GM12865 (cell line): Measurements from ENCODE around the gene POLDIP2.

ENCODE experiments used
- DNase-seq: peaks from one replicate; pipeline ENCODE4 v3.0.0; 2010; ENCODE audit warnings: low read depth
- H3K4me3 ChIP-seq: 2 replicates; pipeline ENCODE4 v1.5.1; 2011; ENCODE audit warnings: mild to moderate bottlenecking, low read depth, low read length, control low read depth
- TF ChIP-seq, protein P1 (sequence below): IDR thresholded peaks from 2 replicates; pipeline ENCODE4 v1.5.1; 2011; ENCODE audit warnings: low read length, control low read depth, low read depth, inconsistent platforms; ENCODE audit not compliant: insufficient read depth; ENCODE audit errors: missing control alignments

The POLDIP2 gene

DNA sequence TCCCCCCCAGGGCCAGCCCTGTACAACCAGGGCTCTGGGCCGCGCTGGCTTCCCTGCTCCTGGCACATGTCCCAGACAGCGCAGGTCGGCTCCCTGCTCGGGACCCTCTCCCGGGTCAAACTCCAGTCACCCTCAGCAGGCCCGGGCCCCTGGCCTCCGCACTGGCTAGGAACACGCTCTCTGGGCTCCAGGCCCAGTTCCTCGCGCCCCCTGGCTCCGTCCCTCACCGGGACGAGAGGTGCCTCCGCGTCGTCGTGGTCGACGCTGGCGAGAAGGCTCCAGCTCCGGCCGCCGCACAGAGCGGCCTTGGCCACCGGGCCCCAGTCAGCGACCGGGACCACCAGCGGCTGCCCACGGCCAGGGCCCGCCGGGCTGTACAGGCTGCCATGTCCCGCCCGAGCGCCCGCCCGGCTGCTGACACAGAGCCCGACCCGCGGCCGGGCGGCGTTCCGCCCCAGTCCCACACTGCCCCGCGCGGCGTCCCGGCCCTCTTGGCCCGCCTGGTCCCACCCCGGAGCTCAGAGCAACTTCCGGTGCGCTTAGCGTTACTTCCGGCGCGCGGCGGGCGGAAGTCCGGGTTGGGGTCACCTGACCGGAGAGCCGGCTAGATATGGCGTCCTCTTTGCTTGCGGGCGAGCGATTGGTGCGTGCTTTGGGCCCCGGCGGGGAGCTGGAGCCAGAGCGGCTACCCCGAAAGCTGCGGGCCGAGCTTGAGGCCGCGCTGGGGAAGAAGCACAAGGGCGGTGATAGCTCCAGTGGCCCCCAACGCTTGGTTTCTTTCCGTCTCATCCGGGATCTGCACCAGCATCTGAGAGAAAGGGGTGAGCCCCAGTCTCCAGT is at the start of gene POLDIP2:
Gene POLDIP2 (minus strand): TSS at position 467 of the 840 bp plus-strand sequence. CDS start 79 bp downstream, at position 388.
- peak; percentile 97 for DNase-seq
- H3K4me3 ChIP-seq = peak within 1 kb of the TSS; percentile 90
- TF ChIP-seq, protein P1, sequence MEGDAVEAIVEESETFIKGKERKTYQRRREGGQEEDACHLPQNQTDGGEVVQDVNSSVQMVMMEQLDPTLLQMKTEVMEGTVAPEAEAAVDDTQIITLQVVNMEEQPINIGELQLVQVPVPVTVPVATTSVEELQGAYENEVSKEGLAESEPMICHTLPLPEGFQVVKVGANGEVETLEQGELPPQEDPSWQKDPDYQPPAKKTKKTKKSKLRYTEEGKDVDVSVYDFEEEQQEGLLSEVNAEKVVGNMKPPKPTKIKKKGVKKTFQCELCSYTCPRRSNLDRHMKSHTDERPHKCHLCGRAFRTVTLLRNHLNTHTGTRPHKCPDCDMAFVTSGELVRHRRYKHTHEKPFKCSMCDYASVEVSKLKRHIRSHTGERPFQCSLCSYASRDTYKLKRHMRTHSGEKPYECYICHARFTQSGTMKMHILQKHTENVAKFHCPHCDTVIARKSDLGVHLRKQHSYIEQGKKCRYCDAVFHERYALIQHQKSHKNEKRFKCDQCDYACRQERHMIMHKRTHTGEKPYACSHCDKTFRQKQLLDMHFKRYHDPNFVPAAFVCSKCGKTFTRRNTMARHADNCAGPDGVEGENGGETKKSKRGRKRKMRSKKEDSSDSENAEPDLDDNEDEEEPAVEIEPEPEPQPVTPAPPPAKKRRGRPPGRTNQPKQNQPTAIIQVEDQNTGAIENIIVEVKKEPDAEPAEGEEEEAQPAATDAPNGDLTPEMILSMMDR = peak; percentile 11

DNA sequence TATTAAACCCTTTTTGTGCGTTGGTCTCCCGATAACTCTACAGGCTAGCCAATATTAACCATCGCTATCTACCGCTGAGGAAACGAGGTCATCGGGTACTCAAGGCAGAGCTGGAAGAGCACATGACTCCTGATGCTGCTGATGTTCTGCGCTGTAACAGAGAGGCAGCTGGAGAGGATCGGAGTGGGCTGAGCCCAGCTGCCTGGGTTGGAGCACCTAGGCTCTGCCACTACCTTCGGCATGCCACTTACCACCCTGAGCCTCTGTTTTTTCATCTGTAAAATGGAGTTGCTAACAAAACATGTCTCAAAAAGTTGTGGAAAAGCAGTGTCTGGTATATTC is 49.1 kb upstream of the POLDIP2 start:
- no peak for DNase-seq
- H3K4me3 ChIP-seq = peak overlapping the region; percentile 76
- TF ChIP-seq, protein P1 = no peak

DNA sequence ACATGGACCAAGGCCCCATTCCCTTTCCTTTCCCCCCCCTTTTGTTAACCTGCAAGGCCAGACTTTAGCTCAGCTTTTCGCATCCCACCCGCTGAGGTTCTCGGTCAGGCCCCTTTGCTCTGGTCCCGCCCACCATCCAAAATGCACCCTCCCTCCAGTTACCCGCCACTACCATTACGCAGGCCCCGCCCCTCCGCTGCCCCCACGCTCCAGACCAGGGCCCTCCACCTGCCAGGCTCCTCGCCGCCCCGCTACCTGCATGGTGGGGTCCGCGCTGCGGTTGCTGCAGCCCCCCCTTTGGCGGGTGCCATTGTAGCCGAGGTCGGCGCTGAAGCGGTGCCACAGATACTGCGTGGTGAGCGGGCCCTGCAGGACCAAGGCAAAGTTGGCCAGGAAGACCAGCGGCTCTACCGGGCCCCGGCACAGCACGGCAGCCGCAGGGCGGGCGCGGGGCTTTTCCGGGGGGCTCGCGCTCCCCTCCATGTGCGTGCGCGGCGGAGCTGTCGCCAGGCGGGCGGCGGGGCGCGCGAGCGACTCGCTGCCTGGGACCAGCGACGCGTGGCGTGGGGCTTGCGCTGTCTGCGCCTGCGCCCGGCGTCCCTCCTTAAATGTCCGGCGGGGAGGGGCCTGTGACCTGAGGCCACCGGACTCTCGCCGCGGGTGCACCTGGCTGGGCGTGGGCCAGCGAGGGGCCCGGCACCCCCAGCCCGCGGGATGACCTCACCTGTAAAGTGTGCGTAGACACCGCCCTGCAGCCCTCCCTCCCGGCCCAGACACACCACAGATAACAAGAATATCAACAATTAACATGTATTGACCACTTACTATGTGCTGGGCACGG is 48.5 kb upstream of the POLDIP2 start, which contains the start of gene SLC46A1:
Gene SLC46A1 (minus strand): TSS at position 581 of the 841 bp plus-strand sequence. CDS start 98 bp downstream, at position 483.
- peak; percentile 59 for DNase-seq
- TF ChIP-seq, protein P1 = no peak
- H3K4me3 ChIP-seq = peak within 1 kb of the TSS; percentile 76

- TF ChIP-seq, protein P1 = no peak
- peak overlapping the region; percentile 76 for H3K4me3 ChIP-seq
- no peak for DNase-seq
Observed at GRCh38 chr17:28404812-28405570, 47.7 kb upstream of the POLDIP2 start.

DNA sequence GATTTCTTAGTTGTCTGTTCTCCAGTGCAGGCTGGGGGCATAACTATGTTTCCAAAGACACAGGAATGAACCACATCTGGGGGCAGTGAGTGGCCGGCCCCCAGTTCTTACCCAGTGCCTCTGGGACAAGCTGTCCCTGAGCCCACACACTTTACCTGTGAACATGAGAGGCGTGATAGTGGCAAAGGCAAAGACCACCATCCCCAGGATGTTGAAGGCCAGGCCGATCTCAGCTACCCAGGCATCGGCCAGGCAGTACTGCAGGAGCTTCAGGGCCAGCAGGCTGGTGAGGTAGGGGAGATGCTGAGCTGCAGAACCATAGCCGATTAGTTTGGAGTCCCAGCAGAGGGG is 47.1 kb upstream of the POLDIP2 start:
- no peak for DNase-seq
- TF ChIP-seq, protein P1 = no peak
- H3K4me3 ChIP-seq = no peak overlapping the region

DNA sequence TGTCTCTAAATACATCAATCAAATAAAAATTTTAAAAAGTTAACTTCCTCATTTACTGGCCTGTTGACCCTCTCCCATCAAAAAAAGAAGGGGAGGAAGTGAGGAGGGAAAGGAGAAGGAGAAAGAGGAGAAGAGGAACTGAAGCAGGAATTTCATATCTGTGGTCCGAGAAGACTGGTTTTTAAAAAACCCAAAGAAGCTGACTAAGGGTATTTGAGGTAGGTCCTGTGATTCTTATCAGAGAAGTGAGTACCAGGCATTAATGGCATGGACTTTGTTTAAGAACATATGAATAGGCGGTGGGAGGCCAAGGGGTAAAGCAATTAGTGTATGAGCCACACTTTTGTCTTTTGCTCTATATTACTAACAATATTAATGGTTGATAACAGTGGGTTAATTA is 46.7 kb upstream of the POLDIP2 start:
- H3K4me3 ChIP-seq = no peak overlapping the region
- DNase-seq = no peak
- TF ChIP-seq, protein P1 = no peak
